Measurements from ENCODE around the gene LTB. TPM values are rescaled to one million over a fixed set of nuclear protein-coding genes. Genes with fewer than 3 reads are reported as not detected.

LTB gene
- total and polyA plus RNA-seq, 2 of the 13 experiments (the other 11 are each of a cell fraction or from before 2014, with no cell fraction given), result 0.09 to 0.22 TPM

GRCh38 chr6:31620586-31621319, 38.5 kb upstream of the LTB start, which contains the start of gene PRRC2A (continued):
- TF ChIP-seq HMG20A (CRISPR knock-in tag; IDR thresholded peaks at IDR 0.05; ENCODE audit: borderline replicate concordance) (no peak), KAT8 (CRISPR knock-in tag; IDR thresholded peaks at IDR 0.05) (peak; percentile 79), BCLAF1 (IDR thresholded peaks at IDR 0.05) (no peak), E2F5 (CRISPR knock-in tag; conservative IDR thresholded peaks at IDR 0.05) (no peak), ZNF580 (CRISPR knock-in tag; IDR thresholded peaks at IDR 0.05; ENCODE audit: borderline replicate concordance, low read depth) (no peak; the same call in none of the 2 replicates), DMTF1 (CRISPR knock-in tag; IDR thresholded peaks at IDR 0.05) (no peak), HMG20B (CRISPR knock-in tag; conservative IDR thresholded peaks at IDR 0.05) (0 out of 2 replicates have a peak, but pooled peaks have one; percentile 48), JUNB (CRISPR knock-in tag; IDR thresholded peaks at IDR 0.05; ENCODE audit: borderline replicate concordance) (no peak), HOXA5 (CRISPR knock-in tag; IDR thresholded peaks at IDR 0.05) (no peak; the same call in none of the 2 replicates), HNF4G (IDR thresholded peaks at IDR 0.05; ENCODE audit: borderline replicate concordance, low read depth, low read length) (peak; percentile 25; the same call in 1 of the 2 replicates), HNF4G (CRISPR knock-in tag; IDR thresholded peaks at IDR 0.05; ENCODE audit: borderline replicate concordance, low read depth) (peak; percentile 36; the same call in 1 of the 2 replicates), SPEN (CRISPR knock-in tag; IDR thresholded peaks at IDR 0.05; ENCODE audit: low read depth) (peak; percentile 80; the same call in 1 of the 2 replicates), SKI (IDR thresholded peaks at IDR 0.05; ENCODE audit: partially characterized antibody) (peak; percentile 45), ZBTB42 (CRISPR knock-in tag; IDR thresholded peaks at IDR 0.05) (no peak), NCOR1 (IDR thresholded peaks at IDR 0.05; ENCODE audit: borderline replicate concordance, low read length) (no peak), TRIM24 (CRISPR knock-in tag; IDR thresholded peaks at IDR 0.05) (no peak; the same call in 1 of the 2 replicates), PTBP1 (IDR thresholded peaks at IDR 0.05; ENCODE audit: low read depth, low read length, poor library complexity, severe bottlenecking) (no peak), SIX1 (CRISPR knock-in tag; IDR thresholded peaks at IDR 0.05; ENCODE audit: borderline replicate concordance) (no peak), RNF2 (conservative IDR thresholded peaks at IDR 0.05; ENCODE audit: low read depth) (no peak), ZNF550 (CRISPR knock-in tag; IDR thresholded peaks at IDR 0.05; ENCODE audit: borderline replicate concordance) (no peak), XRCC5 (optimal IDR thresholded peaks at IDR 0.05; ENCODE audit: low read length) (no peak), MED1 (CRISPR knock-in tag; IDR thresholded peaks at IDR 0.05) (no peak), ZNF724P (CRISPR knock-in tag; IDR thresholded peaks at IDR 0.05; ENCODE audit: borderline replicate concordance) (no peak)
